K562 (cell line): Measurements from ENCODE around the gene SLC41A3. TPM values are rescaled to one million over a fixed set of nuclear protein-coding genes. Genes with fewer than 3 reads are reported as not detected.

ENCODE experiments used
- ATAC-seq: fragments of 200-7000 bp; cut with Tn5 transposase; 3 replicates; pipeline ENCODE4 v1.9.1; 2020; ENCODE audit warnings: moderate library complexity
- BruUV-seq: library from RNA; stranded (reverse); fragments of 400-500 nt; replicated peaks from 2 replicates; lab custom pipeline; 2021; lab: Mats Ljungman, UMichigan
- CTCF ChIA-PET: fragments of 300-600 bp; formaldehyde crosslinking; extraction: SDS; loops from one replicate; lab custom pipeline; 2021; ENCODE audit warnings: low intra/inter-chr PET ratio; lab: Yijun Ruan, JAX
- POLR2A ChIA-PET: fragments of 300-600, 350-650 bp; sonication (Branson Sonifier 250); formaldehyde crosslinking; extraction: SDS; loops from one replicate; lab custom pipeline; 2021; ENCODE audit warnings: antibody characterized with exemption, inconsistent platforms; lab: Yijun Ruan, JAX
- DNase-seq, 4 experiments: peaks; one replicate each; pipeline versions ENCODE4 v3.0.0 to v3.0.0-alpha.2; 2011 to 2018; ENCODE audit warnings: low spot score in 3 of 4, mixed read lengths in 3 of 4; ENCODE audit errors: extremely low read depth in 1 of 4
- FAIRE-seq: peaks from 2 replicates; lab custom pipeline; 2011; peaks lifted over from hg19 to GRCh38; lab: Jason Lieb, UNC
- H2AFZ ChIP-seq: 2 replicates; pipeline ENCODE4 v1.6.0; 2011; ENCODE audit warnings: low read depth, low read length, control low read depth, inconsistent platforms
- H3K27ac ChIP-seq: fragments of 200-600 bp; 3 replicates; pipeline ENCODE4 v1.8.0; 2011; ENCODE audit warnings: low read depth, mild to moderate bottlenecking, control low read depth, inconsistent platforms, low read length, moderate library complexity, mixed read lengths; ENCODE audit errors: extremely low read depth
- H3K27me3 ChIP-seq, 2 experiments: fragments of 300-600 bp in 1 of 2; 2 replicates in 1 of 2; 3 replicates in 1 of 2; pipeline versions ENCODE4 v1.6.0 to v1.8.0; 2011; ENCODE audit warnings: inconsistent platforms in 2 of 2, low read length in 2 of 2, mild to moderate bottlenecking in 1 of 2, mixed read lengths in 1 of 2, moderate library complexity in 1 of 2; ENCODE audit not compliant: control insufficient read depth in 2 of 2, insufficient read depth in 2 of 2
- H3K36me3 ChIP-seq: fragments of 300-600 bp; 3 replicates; pipeline ENCODE4 v1.8.0; 2011; ENCODE audit warnings: mild to moderate bottlenecking, low read length, inconsistent platforms; ENCODE audit not compliant: control insufficient read depth, insufficient read depth
- H3K4me1 ChIP-seq, 2 experiments: fragments of 200-600 bp in 1 of 2; replicated peaks in 1 of 2; 2 replicates in 1 of 2; 3 replicates in 1 of 2; pipeline versions ENCODE4 v1.5.1 to v1.8.0; 2011; ENCODE audit warnings: inconsistent platforms in 2 of 2, low read length in 2 of 2, mild to moderate bottlenecking in 1 of 2, mixed read lengths in 1 of 2, moderate library complexity in 1 of 2; ENCODE audit not compliant: control insufficient read depth in 2 of 2, insufficient read depth in 2 of 2
- H3K4me2 ChIP-seq: 2 replicates; pipeline ENCODE4 v1.6.1; 2011; ENCODE audit warnings: low read length, control low read depth, inconsistent platforms, mixed read lengths; ENCODE audit not compliant: insufficient read depth
- H3K4me3 ChIP-seq: fragments of 200-600 bp; sonication (generic), shearing (Covaris generic); 2 replicates; pipeline ENCODE4 v1.5.1; 2016; ENCODE audit warnings: control low read depth, inconsistent platforms
- H3K79me2 ChIP-seq: fragments of 200-600 bp; 3 replicates; pipeline ENCODE4 v1.8.0; 2011; ENCODE audit warnings: low read length, inconsistent platforms; ENCODE audit not compliant: control insufficient read depth, insufficient read depth
- H3K9ac ChIP-seq, 2 experiments: 2 replicates each; pipeline versions ENCODE4 v1.6.0 to v1.6.1; 2011; ENCODE audit warnings: low read depth in 2 of 2, low read length in 2 of 2, control low read depth in 1 of 2, inconsistent platforms in 1 of 2, mild to moderate bottlenecking in 1 of 2, mixed read lengths in 1 of 2; ENCODE audit not compliant: insufficient read depth in 1 of 2
- H3K9me1 ChIP-seq: one replicate; pipeline ENCODE4 v1.6.0; 2011; ENCODE audit warnings: inconsistent platforms, mild to moderate bottlenecking, low read length, moderate library complexity; ENCODE audit not compliant: control insufficient read depth, insufficient read depth
- H3K9me3 ChIP-seq: replicated peaks from 2 replicates; pipeline ENCODE4 v1.5.1; 2011; ENCODE audit warnings: low read depth, low read length, inconsistent platforms; ENCODE audit not compliant: control insufficient read depth, insufficient read depth
- H4K20me1 ChIP-seq: replicated peaks from 2 replicates; pipeline ENCODE4 v1.6.1; 2011; ENCODE audit warnings: low read length, inconsistent platforms, mixed read lengths; ENCODE audit not compliant: control insufficient read depth, insufficient read depth
- COPS2 ChIP-seq: fragments of 450-650 bp; conservative IDR thresholded peaks from 2 replicates; pipeline ENCODE4 v1.6.1; 2016; ENCODE audit warnings: mild to moderate bottlenecking, moderate library complexity
- FOS ChIP-seq: IDR thresholded peaks from 3 replicates; pipeline ENCODE4 v1.6.1; 2011; ENCODE audit not compliant: insufficient read length; ENCODE audit errors: extremely low read depth
- KDM5B ChIP-seq: fragments of 200-600 bp; sonication (generic); IDR thresholded peaks from 2 replicates; pipeline ENCODE4 v1.6.1; 2012; ENCODE audit warnings: low read depth, mild to moderate bottlenecking, moderate library complexity, low read length, control low read depth, inconsistent platforms; ENCODE audit not compliant: insufficient replicate concordance
- LEF1 ChIP-seq: fragments of 450-650 bp; IDR thresholded peaks from 2 replicates; pipeline ENCODE4 v1.6.1; 2016; ENCODE audit warnings: mild to moderate bottlenecking
- MTA2 ChIP-seq: fragments of 450-650 bp; IDR thresholded peaks from 2 replicates; pipeline ENCODE4 v1.6.1; 2016; ENCODE audit warnings: low read depth
- NFIX ChIP-seq: fragments of 250-450 bp; sonication (Bioruptor Pico); IDR thresholded peaks from 2 replicates; pipeline ENCODE4 v1.4.0; 2020; ENCODE audit warnings: low read depth, mild to moderate bottlenecking, moderate library complexity
- NFYB ChIP-seq: IDR thresholded peaks from 2 replicates; pipeline ENCODE4 v1.6.1; 2011; ENCODE audit warnings: mild to moderate bottlenecking, moderate library complexity; ENCODE audit not compliant: insufficient read length; ENCODE audit errors: extremely low read depth
- SFPQ ChIP-seq: fragments of 200-400 bp; formaldehyde crosslinking; IDR thresholded peaks from 2 replicates; pipeline ENCODE4 v1.6.1; 2017; ENCODE audit warnings: mild to moderate bottlenecking, low read depth, low read length, moderate library complexity
- SPI1 ChIP-seq: IDR thresholded peaks from 2 replicates; pipeline ENCODE4 v1.6.1; 2011; ENCODE audit warnings: low read depth, low read length, control low read depth, borderline replicate concordance
- TAL1 ChIP-seq: fragments of 450-650 bp; IDR thresholded peaks from 2 replicates; pipeline ENCODE4 v1.6.1; 2016; ENCODE audit warnings: mild to moderate bottlenecking
- U2AF1 ChIP-seq: fragments of 200-400 bp; formaldehyde crosslinking; optimal IDR thresholded peaks from 2 replicates; pipeline ENCODE3; 2017; ENCODE audit warnings: mild to moderate bottlenecking, low read depth, low read length, moderate library complexity
- XRCC3 ChIP-seq: fragments of 450-650 bp; IDR thresholded peaks from 2 replicates; pipeline ENCODE4 v1.6.1; 2017; ENCODE audit warnings: mild to moderate bottlenecking, moderate library complexity
- ZNF165 ChIP-seq: fragments of 250-450 bp; sonication (Bioruptor Pico); IDR thresholded peaks from 2 replicates; pipeline ENCODE4 v1.4.0; 2020; ENCODE audit warnings: borderline replicate concordance
- ZNF707 ChIP-seq: fragments of 250-450 bp; sonication (Bioruptor Pico); conservative IDR thresholded peaks from 2 replicates; pipeline ENCODE4 v1.8.0; 2022; ENCODE audit warnings: inconsistent platforms, mild to moderate bottlenecking, moderate library complexity
- WGBS: fragments of 100-300 bp; shearing (Covaris generic); methylation state at CpG from one replicate; pipeline ENCODE4 v1.1.6; 2016; ENCODE audit warnings: low coverage, mixed read lengths; ENCODE audit not compliant: insufficient coverage; ENCODE audit errors: missing lambda C conversion rate; 5-methylcytosine and 5-hydroxymethylcytosine counted together
- in situ Hi-C: fragments of 300-500 bp; cut with MboI; formaldehyde crosslinking; loops from 4 replicates; pipeline ENCODE4 v1.15.0; 2018; ENCODE audit warnings: inconsistent platforms, mixed read lengths
- intact Hi-C: fragments of 100-400 bp; cut with micrococcal nuclease; formaldehyde crosslinking; loops from 2 replicates; pipeline ENCODE4 v1.14.2; 2022
- polyA plus RNA-seq, 8 experiments: library from polyadenylated mRNA; depleted of rRNA in 4 of 8; stranded (reverse) in 5 of 8; unstranded in 3 of 8; fragments of >200 nt; fragmentation: Nextera tagmentation in 2 of 8; fragmentation: Illumina TruSeq in 1 of 8; extraction: Ambion mirVana in 2 of 8; extraction: Trizol in 1 of 8; gene quantifications; 2 replicates each; pipeline versions ENCODE4 v1.2.1 to v1.2.3, GENCODE V29; 2011 to 2014; ENCODE audit warnings: inconsistent platforms in 1 of 8, missing spikeins in 1 of 8
- total RNA-seq, 7 experiments: library from RNA; depleted of rRNA in 6 of 7; stranded (reverse); fragments of >200 nt in 6 of 7; fragmentation: Illumina TruSeq in 2 of 7; extraction: Trizol in 2 of 7; gene quantifications; 2 replicates each; pipeline versions ENCODE4 v1.2.1 to v1.2.3, GENCODE V29; 2011 to 2021; ENCODE audit warnings: low replicate concordance in 1 of 7

Gene SLC41A3
- total and polyA plus RNA-seq, 9 of the 15 experiments (the other 6 are each of a cell fraction or from before 2014, with no cell fraction given), result 4.1 to 20.7 (median 11.2) TPM

GRCh38 chr3:126108676-126109050, 24.7 kb upstream of the SLC41A3 start:
- H3K79me2 ChIP-seq, result no peaks in the 10 kb centered on the region
- H3K27ac ChIP-seq, result no peak overlapping the region
- no peak for TF ChIP-seq NFYB
- TF ChIP-seq FOS, result no peak
- TF ChIP-seq NFIX (CRISPR knock-in tag), result no peak
- TF ChIP-seq XRCC3, result no peak
- no peak for TF ChIP-seq U2AF1
- no peak for TF ChIP-seq TAL1
- TF ChIP-seq COPS2, result no peak
- TF ChIP-seq SFPQ, result no peak
- no peak for TF ChIP-seq MTA2
- TF ChIP-seq ZNF165, result no peak
- no peak for TF ChIP-seq SPI1
- no peak for TF ChIP-seq KDM5B
- TF ChIP-seq ZNF707 (CRISPR knock-in tag), result no peak
- no peak for TF ChIP-seq LEF1
- no peak overlapping the region for H3K4me3 ChIP-seq
- CTCF ChIA-PET, result no interaction called here
- H2AFZ ChIP-seq, result no peak overlapping the region
- POLR2A ChIA-PET, result no interaction called here
- in situ Hi-C loops (no loop called here), intact Hi-C loops (no loop called here)
- no peaks in the 10 kb centered on the region for H3K9me1 ChIP-seq
- H3K27me3 ChIP-seq, result peaks cover 2 to 70% of the 10 kb centered on the region in 2 experiments; a peak in 4 of 5 replicates
- no peak overlapping the region for H3K9ac ChIP-seq
- no peaks in the 10 kb centered on the region for H3K36me3 ChIP-seq
- BruUV-seq, result no TSS peak
- DNase-seq, result no peak
- H3K4me2 ChIP-seq, result no peak overlapping the region
- no peaks in the 10 kb centered on the region for H3K4me1 ChIP-seq
- ATAC-seq, result no peak
- WGBS, result 0% methylated on average over 4 of the region's 5 CpGs
- 0 out of 2 replicates have a peak, but pooled peaks cover 3% of the 10 kb centered on the region for H4K20me1 ChIP-seq
- FAIRE-seq, result no peak
- H3K9me3 ChIP-seq, result no peaks in the 10 kb centered on the region
